HepG2 (cell line): ENCODE measurements around the gene PRMT5. TPM values are rescaled to one million over a fixed set of nuclear protein-coding genes. Genes with fewer than 3 reads are reported as not detected.
A peak's percentile ranks its signal among the peaks of the same experiment; 100 is the strongest.

Experiments
- CBX5 ChIP-seq: sonication (generic); formaldehyde crosslinking; IDR thresholded peaks from 2 replicates; pipeline ENCODE4 v1.4.0; 2020; ENCODE audit warnings: missing genetic modification reagents, borderline replicate concordance
- CC2D1A ChIP-seq: sonication (generic); formaldehyde crosslinking; IDR thresholded peaks from 2 replicates; pipeline ENCODE4 v1.8.1; 2023; ENCODE audit warnings: mild to moderate bottlenecking, missing genetic modification reagents
- DNMT1 ChIP-seq: sonication (generic); formaldehyde crosslinking; IDR thresholded peaks from 2 replicates; pipeline ENCODE4 v1.5.1; 2020; ENCODE audit warnings: mild to moderate bottlenecking, missing genetic modification reagents
- KMT2A ChIP-seq: sonication (generic); formaldehyde crosslinking; IDR thresholded peaks from 2 replicates; pipeline ENCODE4 v1.4.0; 2020; ENCODE audit warnings: missing genetic modification reagents
- MAFF ChIP-seq: IDR thresholded peaks from 2 replicates; pipeline ENCODE4 v1.6.1; 2011; ENCODE audit warnings: low read depth, low read length, improper control_type of control experiment
- SCMH1 ChIP-seq: sonication (generic); formaldehyde crosslinking; IDR thresholded peaks from 2 replicates; pipeline ENCODE4 v1.9.0; 2021; ENCODE audit warnings: missing genetic modification reagents, mild to moderate bottlenecking, borderline replicate concordance
- SP5 ChIP-seq: IDR thresholded peaks from 2 replicates; pipeline ENCODE4 v1.6.1; 2016; ENCODE audit warnings: low read depth, borderline replicate concordance
- ZNF468 ChIP-seq: sonication (generic); formaldehyde crosslinking; IDR thresholded peaks from 2 replicates; pipeline ENCODE4 v1.8.0; 2022; ENCODE audit warnings: mild to moderate bottlenecking, moderate library complexity, missing genetic modification reagents
- ZNF619 ChIP-seq: sonication (generic); formaldehyde crosslinking; IDR thresholded peaks from 2 replicates; pipeline ENCODE4 v1.4.0; 2020; ENCODE audit warnings: mild to moderate bottlenecking, missing genetic modification reagents
- ZNF749 ChIP-seq: sonication (generic); formaldehyde crosslinking; IDR thresholded peaks from 2 replicates; pipeline ENCODE4 v1.8.0; 2022; ENCODE audit warnings: mild to moderate bottlenecking, missing genetic modification reagents, moderate library complexity, borderline replicate concordance
- polyA plus RNA-seq, 8 experiments: library from polyadenylated mRNA; depleted of rRNA in 3 of 8; stranded (reverse) in 7 of 8; unstranded in 1 of 8; fragments of >200 nt; fragmentation: Illumina TruSeq in 4 of 8; extraction: Trizol in 4 of 8; gene quantifications; 2 replicates each; pipeline versions ENCODE4 v1.2.1 to v1.2.3, GENCODE V29; 2011 to 2016; ENCODE audit warnings: low read depth in 4 of 8, missing spikeins in 1 of 8, mixed read lengths in 1 of 8; ENCODE audit not compliant: insufficient read depth in 1 of 8
- total RNA-seq, 5 experiments: library from RNA; depleted of rRNA; stranded (reverse); fragments of >200 nt; fragmentation: Illumina TruSeq; extraction: Trizol; gene quantifications; 2 replicates each; pipeline ENCODE4 v1.2.3, GENCODE V29; 2016; ENCODE audit warnings: low read depth in 1 of 5
- TF ChIP-seq, protein P1 (sequence below): sonication (generic); formaldehyde crosslinking; conservative IDR thresholded peaks from 2 replicates; pipeline ENCODE4 v1.8.0; 2022; ENCODE audit warnings: mild to moderate bottlenecking, moderate library complexity, missing genetic modification reagents
- TF ChIP-seq, protein P2 (sequence below): sonication (generic); formaldehyde crosslinking; IDR thresholded peaks from 2 replicates; pipeline ENCODE4 v1.4.0; 2020; ENCODE audit warnings: mild to moderate bottlenecking, missing genetic modification reagents
- TF ChIP-seq, protein P3 (sequence below): sonication (generic); formaldehyde crosslinking; IDR thresholded peaks from 2 replicates; pipeline ENCODE4 v1.8.1; 2023; ENCODE audit warnings: mild to moderate bottlenecking, missing genetic modification reagents, borderline replicate concordance
- TF ChIP-seq, protein P4 (sequence below): sonication (generic); formaldehyde crosslinking; IDR thresholded peaks from 2 replicates; pipeline ENCODE4 v1.4.0; 2020; ENCODE audit warnings: low read depth, mild to moderate bottlenecking, missing genetic modification reagents
- TF ChIP-seq, protein P5 (sequence below): sonication (generic); formaldehyde crosslinking; IDR thresholded peaks from 2 replicates; pipeline ENCODE4 v1.4.0; 2020; ENCODE audit warnings: missing genetic modification reagents

Gene PRMT5
- total and polyA plus RNA-seq, 2 of the 13 experiments (the other 11 are each of a cell fraction or from before 2014, with no cell fraction given) = 210 to 354 TPM

DNA sequence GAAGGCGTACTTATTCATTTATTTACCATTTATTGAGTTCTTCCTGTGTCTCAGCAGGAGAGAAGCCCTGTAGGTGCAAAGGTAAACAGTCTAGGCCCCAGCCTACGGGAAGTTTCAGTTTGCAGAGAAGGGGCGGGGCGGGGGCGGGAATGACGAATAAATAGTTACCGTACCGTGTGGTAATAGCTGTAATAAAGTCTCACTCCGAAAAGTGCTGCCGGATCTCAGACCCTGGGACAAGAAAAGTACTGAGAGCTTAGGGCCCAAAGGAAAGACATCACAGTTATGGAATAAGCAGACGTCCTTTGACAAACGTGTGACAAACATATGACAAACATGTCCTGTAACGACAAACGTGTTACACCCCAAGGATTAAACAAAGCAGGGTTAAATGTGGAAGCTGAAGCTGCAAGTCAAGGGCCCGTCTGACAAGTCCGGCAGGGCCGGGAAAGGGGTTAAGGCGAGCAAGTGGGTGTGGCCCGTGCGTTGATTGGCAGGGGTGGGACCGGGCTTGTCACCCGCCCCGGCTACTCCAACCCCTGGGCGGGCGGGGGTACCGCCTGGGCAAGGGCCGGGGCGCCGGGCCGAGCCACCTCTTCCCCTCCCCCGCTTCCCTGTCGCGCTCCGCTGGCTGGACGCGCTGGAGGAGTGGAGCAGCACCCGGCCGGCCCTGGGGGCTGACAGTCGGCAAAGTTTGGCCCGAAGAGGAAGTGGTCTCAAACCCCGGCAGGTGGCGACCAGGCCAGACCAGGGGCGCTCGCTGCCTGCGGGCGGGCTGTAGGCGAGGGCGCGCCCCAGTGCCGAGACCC, 57.7 kb downstream of the PRMT5 start, which contains the start of gene LRP10 (continued):
- TF ChIP-seq KMT2A (CRISPR knock-in tag) (no peak; the same call in 1 of the 2 replicates), SP5 (peak; percentile 96), ZNF749 (CRISPR knock-in tag) (peak; percentile 48; the same call in 1 of the 2 replicates), SCMH1 (CRISPR knock-in tag) (no peak), DNMT1 (CRISPR knock-in tag) (peak; percentile 92; the same call in 1 of the 2 replicates), ZNF468 (CRISPR knock-in tag) (no peak), ZNF619 (CRISPR knock-in tag) (peak; percentile 94), CC2D1A (CRISPR knock-in tag) (peak; percentile 80; the same call in 1 of the 2 replicates), MAFF (no peak), CBX5 (CRISPR knock-in tag) (peak; percentile 63; the same call in 1 of the 2 replicates)
- TF ChIP-seq, protein P1, sequence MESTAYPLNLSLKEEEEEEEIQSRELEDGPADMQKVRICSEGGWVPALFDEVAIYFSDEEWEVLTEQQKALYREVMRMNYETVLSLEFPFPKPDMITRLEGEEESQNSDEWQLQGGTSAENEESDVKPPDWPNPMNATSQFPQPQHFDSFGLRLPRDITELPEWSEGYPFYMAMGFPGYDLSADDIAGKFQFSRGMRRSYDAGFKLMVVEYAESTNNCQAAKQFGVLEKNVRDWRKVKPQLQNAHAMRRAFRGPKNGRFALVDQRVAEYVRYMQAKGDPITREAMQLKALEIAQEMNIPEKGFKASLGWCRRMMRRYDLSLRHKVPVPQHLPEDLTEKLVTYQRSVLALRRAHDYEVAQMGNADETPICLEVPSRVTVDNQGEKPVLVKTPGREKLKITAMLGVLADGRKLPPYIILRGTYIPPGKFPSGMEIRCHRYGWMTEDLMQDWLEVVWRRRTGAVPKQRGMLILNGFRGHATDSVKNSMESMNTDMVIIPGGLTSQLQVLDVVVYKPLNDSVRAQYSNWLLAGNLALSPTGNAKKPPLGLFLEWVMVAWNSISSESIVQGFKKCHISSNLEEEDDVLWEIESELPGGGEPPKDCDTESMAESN (CRISPR knock-in tag) = peak; percentile 89
- TF ChIP-seq, protein P2, sequence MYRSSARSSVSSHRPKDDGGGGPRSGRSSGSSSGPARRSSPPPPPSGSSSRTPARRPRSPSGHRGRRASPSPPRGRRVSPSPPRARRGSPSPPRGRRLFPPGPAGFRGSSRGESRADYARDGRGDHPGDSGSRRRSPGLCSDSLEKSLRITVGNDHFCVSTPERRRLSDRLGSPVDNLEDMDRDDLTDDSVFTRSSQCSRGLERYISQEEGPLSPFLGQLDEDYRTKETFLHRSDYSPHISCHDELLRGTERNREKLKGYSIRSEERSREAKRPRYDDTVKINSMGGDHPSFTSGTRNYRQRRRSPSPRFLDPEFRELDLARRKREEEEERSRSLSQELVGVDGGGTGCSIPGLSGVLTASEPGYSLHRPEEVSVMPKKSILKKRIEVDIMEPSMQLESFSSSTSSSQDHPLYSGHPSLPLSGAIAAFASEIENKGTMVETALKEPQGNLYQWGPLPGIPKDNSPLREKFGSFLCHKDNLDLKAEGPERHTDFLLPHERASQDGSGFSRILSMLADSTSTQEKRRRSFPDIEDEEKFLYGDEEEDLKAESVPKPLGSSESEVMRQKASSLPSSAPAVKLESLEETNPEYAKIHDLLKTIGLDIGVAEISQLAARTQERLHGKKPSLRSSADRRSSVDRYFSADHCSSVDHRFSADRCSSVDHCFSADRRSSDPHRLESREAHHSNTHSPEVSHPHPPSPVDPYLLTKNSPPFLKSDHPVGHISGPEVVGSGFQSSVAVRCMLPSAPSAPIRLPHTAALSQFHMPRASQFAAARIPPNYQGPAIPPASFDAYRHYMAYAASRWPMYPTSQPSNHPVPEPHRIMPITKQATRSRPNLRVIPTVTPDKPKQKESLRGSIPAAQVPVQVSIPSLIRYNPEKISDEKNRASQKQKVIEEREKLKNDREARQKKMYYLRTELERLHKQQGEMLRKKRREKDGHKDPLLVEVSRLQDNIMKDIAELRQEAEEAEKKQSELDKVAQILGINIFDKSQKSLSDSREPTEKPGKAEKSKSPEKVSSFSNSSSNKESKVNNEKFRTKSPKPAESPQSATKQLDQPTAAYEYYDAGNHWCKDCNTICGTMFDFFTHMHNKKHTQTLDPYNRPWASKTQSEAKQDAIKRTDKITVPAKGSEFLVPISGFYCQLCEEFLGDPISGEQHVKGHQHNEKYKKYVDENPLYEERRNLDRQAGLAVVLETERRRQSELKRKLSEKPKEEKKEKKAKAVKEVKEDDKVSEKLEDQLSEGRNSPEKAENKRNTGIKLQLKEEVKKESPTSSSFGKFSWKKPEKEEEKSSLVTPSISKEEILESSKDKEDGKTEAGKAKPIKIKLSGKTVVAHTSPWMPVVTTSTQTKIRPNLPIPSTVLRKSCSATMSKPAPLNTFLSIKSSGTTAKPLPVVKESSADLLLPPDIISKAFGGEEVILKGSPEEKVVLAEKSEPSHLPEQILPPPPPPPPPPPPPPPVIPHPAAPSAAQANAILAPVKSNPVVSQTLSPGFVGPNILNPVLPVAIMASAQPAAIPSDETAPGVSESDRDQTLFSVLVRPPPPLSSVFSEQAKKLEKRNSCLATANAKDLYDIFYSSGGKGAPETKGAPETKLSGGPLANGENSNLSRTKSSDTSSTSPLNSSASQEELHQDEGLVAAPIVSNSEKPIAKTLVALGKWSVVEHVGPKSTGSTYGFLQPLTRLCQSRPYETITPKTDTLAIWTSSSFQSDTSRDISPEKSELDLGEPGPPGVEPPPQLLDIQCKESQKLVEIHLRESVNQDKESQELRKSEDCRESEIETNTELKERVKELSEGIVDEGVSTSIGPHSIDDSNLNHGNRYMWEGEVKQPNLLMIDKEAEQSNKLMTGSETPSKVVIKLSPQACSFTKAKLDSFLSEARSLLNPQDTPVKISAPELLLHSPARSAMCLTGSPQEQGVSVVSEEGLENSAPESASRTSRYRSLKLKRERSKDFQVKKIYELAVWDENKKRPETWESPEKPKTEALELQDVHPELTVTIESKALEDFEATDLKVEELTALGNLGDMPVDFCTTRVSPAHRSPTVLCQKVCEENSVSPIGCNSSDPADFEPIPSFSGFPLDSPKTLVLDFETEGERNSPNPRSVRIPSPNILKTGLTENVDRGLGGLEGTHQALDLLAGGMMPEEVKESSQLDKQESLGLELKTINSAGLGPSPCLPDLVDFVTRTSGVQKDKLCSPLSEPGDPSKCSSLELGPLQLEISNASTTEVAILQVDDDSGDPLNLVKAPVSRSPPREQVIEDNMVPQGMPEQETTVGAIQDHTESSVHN = peak; percentile 81; the same call in 1 of the 2 replicates
- TF ChIP-seq, protein P3, sequence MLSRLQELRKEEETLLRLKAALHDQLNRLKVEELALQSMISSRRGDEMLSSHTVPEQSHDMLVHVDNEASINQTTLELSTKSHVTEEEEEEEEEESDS = peak; percentile 75; the same call in 1 of the 2 replicates
- TF ChIP-seq, protein P4, sequence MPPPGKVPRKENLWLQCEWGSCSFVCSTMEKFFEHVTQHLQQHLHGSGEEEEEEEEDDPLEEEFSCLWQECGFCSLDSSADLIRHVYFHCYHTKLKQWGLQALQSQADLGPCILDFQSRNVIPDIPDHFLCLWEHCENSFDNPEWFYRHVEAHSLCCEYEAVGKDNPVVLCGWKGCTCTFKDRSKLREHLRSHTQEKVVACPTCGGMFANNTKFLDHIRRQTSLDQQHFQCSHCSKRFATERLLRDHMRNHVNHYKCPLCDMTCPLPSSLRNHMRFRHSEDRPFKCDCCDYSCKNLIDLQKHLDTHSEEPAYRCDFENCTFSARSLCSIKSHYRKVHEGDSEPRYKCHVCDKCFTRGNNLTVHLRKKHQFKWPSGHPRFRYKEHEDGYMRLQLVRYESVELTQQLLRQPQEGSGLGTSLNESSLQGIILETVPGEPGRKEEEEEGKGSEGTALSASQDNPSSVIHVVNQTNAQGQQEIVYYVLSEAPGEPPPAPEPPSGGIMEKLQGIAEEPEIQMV = peak; percentile 94; the same call in 1 of the 2 replicates
- TF ChIP-seq, protein P5, sequence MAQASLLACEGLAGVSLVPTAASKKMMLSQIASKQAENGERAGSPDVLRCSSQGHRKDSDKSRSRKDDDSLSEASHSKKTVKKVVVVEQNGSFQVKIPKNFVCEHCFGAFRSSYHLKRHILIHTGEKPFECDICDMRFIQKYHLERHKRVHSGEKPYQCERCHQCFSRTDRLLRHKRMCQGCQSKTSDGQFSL (CRISPR knock-in tag) = peak; percentile 74
